Vein endothelial cell (primary cell): Measurements from ENCODE around the gene SAFB2. TPM values are rescaled to one million over a fixed set of nuclear protein-coding genes. Genes with fewer than 3 reads are reported as not detected.

Source experiments
- small RNA-seq: library from RNA; depleted of rRNA; stranded (forward); fragments of <200 nt; gene quantifications from one replicate; pipeline ENCODE3, GENCODE V24; 2012
- total RNA-seq: library from RNA; depleted of rRNA; stranded (reverse); fragments of >200 nt; gene quantifications from 2 replicates; pipeline ENCODE4 v1.2.3, GENCODE V29; 2012

The SAFB2 gene
- 32.0 and 48.5 TPM in 2 replicates for total RNA-seq

DNA sequence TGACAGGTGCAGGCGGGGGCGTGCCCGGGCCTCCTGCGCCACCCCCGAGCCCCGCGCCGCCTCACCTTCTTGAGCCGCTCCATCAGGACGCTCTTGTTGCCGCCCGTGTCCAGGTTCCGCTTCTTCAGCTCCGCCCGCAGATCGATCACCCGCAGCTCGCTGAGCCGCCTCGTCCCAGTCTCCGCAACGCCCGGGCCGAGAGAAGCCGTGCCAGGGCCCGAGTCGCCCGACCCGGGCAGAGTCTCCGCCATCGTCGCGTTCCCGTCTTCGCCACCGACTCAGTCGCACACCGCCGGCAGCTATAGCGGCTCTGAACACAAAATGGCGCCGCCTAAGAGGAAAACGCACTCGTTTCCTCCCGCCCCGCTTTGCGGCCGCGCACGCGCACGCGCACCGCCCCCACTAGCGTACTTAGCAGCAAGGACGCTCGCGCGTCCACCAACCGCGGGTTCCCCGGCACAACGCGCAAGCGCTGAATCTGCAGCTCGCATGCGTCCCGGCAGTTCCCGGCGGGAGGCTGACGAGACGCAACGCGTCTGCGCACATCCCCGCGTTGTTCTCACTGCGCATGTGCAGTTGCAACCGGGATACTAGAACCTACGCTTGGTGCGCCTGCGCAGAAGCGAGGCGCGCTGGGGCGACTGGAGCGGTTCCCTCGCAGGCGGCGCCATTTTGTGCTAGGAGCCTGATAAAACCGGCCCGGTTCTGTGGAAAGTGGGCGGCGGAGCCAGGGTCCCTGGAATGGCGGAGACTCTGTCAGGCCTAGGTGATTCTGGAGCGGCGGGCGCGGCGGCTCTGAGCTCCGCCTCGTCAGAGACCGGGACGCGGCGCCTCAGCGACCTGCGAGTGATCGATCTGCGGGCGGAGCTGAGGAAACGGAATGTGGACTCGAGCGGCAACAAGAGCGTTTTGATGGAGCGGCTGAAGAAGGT is at the start of gene SAFB2, which contains the start of gene SAFB:
TSS of gene SAFB2 (minus strand) at position 312 of the 932 bp plus-strand sequence. CDS start at position 251, 61 bp downstream.
TSS of gene SAFB (plus strand) at position 619 of the 932 bp plus-strand sequence. CDS start at position 742, 123 bp downstream.

DNA sequence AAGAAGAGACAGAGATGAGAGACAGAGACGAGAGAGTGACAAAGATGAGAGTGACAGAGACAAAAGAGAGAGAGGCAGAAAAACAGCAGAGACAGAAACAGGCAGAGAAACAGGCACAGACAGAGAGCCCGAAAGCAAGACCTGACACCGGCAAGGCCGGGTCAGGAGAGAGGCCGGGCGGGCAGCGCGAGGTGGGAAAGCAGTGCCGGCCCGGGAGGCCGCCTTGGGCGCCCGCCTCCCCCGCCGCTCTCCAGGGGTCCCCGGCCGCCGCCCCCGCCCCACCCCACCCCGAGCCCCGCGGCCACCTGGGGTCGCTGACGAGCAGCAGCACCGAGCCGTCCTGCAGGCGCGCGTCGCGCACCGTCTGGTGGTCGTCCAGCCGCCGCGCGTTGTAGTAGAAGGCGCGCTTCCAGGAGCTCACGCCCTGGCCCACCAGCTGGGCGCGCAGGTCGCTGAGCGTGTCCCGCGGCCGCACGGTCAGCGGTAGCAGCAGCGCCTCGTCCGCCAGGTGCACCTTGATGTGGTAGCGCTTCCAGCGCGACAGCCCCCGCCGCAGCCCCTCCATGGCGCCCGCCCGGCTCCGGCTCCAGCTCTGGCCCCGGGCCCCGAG is 55.1 kb downstream of the SAFB2 start, which contains the start of gene TINCR:
TSS of gene TINCR (minus strand) at position 594 of the 610 bp plus-strand sequence.

Small RNA genes lying within 50 kb of the gene (small RNA-seq; reads per million reads assigned to genes)
- gene SNRPEP4 = 0.16 reads per million

Other genes starting within 250 kb of the SAFB2 start
- not detected in 2 replicates for gene ZNRF4, start 167.4 kb downstream of the SAFB2 start, total RNA-seq
- gene TINCR, start 54.8 kb downstream of the SAFB2 start, total RNA-seq = 0.29 TPM in 1 of 2 replicates, not detected in the other
- gene SAFB, start 307 bp upstream of the SAFB2 start, total RNA-seq = 45.4 and 51.1 TPM in 2 replicates
- gene MICOS13, start 57.7 kb upstream of the SAFB2 start, total RNA-seq = 26.4 and 31.4 TPM in 2 replicates
- gene HSD11B1L, start 58.3 kb upstream of the SAFB2 start, total RNA-seq = 6.6 and 12.1 TPM in 2 replicates
- gene RPL36, start 67.5 kb upstream of the SAFB2 start, total RNA-seq = 286 and 384 TPM in 2 replicates
- gene LONP1, start 97.4 kb upstream of the SAFB2 start, total RNA-seq = 67.2 and 71.9 TPM in 2 replicates
- gene CATSPERD, start 97.9 kb upstream of the SAFB2 start, total RNA-seq = not detected in 2 replicates
- 0.57 and 0.65 TPM in 2 replicates for gene PRR22, start 162.0 kb upstream of the SAFB2 start, total RNA-seq
- 32.0 and 37.2 TPM in 2 replicates for gene DUS3L, start 168.4 kb upstream of the SAFB2 start, total RNA-seq
- gene NRTN, start 182.3 kb upstream of the SAFB2 start, total RNA-seq = not detected in 2 replicates
- gene FUT6, start 216.9 kb upstream of the SAFB2 start, total RNA-seq = not detected in 2 replicates
- not detected in 2 replicates for gene FUT3, start 228.7 kb upstream of the SAFB2 start, total RNA-seq
- not detected in 2 replicates for gene FUT5, start 247.8 kb upstream of the SAFB2 start, total RNA-seq